GM18498 (cell line): ENCODE measurements around the gene RNF26.

Experiments
- ATAC-seq: cut with Tn5 transposase; IDR thresholded peaks from one replicate; pipeline ENCODE4 v1.9.1; 2021; ENCODE audit warnings: mild to moderate bottlenecking, moderate library complexity; ENCODE audit not compliant: unreplicated experiment

The RNF26 gene

GRCh38 chr11:119315131-119316015 is 19.0 kb upstream of the RNF26 start:
- no peak for ATAC-seq

DNA sequence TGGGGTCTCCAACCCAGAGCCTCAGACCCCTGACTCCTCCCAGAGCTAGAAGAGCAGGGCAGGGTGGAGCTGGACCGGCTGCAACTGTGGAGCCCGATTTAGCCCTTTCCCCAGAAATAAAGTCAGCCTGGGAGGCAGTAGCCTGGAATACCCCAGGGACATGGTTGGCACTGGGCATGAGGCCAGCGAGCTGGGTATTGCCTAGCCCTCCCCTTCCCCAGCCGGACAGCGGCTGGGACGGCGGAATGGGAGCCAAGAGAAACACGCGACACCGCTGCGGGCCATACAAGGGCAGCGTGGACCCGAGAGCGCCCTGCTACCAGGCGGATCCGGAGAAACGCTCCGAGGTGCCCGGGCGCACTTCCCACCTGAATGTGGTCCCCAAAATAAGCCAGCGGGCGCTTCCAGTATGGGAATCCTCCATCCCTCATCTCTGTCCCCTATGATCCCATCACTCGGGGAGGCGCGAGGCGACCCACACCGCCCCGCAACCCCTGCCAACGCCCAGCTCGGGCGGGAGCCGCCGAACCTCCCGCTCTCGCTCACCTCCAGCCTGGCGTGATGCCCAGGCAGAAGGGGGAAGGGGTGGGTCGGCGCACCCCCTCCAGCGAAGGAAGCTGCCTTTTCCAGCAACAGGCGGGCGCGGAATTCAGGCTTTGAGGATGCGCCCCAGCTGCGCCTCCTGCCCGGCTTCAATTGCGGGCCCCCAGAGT is 18.2 kb upstream of the RNF26 start:
- ATAC-seq = no peak

DNA sequence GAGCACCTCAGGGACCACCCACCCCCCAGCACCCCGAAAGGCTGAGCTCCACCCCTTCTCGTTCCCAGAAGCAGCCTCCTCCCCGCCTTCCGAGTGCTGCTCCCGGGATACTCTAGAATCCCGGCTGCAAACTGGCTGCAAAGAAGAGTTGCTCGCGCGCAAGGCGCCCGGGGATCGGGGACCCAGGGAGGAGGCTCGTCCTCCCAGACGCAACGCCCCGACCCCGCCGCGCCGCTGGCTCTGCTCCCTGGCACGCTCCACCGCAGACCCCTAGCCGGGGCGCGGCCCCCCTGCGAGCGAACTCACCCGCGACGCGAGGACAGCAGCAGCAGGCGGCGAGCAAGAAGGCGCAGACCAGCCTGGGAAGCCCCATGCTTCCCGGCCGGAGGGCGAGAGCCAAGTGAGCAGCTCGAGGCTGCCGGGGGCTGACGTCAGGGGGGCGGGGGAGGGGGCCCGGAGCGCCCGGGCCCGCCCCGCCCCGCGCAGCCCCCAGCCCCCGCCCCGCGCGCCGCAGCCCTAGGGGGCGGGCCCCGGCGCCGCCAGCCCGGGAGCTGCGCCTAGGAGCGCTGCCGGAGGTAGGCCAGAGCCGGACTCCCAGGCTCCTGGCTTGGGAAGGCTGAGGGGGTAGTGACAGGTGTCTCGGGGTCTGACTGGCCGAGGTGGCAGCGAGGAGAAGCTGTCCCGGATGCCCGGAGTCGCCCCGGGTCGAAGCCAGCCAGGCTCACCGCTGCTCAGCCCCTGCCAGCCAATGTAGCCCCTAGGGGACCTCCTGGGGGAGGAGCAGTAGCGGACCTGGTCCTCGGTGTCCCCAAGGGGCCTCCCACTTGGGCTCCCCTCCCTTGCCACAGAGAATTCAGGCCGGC is 17.4 kb upstream of the RNF26 start, which contains the start of gene MCAM:
Gene MCAM, minus strand, starts transcription at position 402 of the 863 bp plus-strand sequence. Its CDS starts 29 bp downstream, at position 373.
- ATAC-seq = no peak

GRCh38 chr11:119317592-119318239 is 16.6 kb upstream of the RNF26 start:
- ATAC-seq = no peak

- no peak for ATAC-seq
Measured at GRCh38 chr11:119318240-119319135, 15.8 kb upstream of the RNF26 start.

- ATAC-seq = no peak
Measured at GRCh38 chr11:119319136-119319699, 15.1 kb upstream of the RNF26 start.

DNA sequence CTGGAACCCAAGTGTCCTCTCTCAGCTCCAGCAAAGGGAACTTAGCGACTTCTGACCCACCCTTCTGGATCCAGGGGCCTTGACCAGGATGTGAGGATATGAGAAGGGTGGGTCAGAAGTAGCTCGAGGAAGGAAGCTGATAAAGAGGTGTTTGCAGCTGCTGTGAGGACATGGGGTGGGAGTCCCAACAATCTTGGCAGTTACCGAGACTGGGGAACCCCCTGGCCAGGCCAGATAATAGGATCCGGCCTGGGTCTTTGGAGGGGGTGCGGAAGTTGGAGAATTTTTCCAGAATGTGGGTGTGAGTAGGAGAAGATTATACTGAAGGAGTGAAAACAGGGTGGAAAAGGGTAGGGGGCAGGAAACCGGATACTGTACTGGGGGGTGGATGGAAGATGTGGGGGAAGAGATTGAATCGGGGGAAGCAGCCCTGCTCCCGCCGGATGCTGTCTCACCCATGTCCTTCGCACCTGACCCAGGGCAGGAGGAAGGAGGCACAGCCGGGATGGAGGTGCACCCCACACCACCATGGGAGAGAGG is 14.6 kb upstream of the RNF26 start:
- ATAC-seq = no peak

DNA sequence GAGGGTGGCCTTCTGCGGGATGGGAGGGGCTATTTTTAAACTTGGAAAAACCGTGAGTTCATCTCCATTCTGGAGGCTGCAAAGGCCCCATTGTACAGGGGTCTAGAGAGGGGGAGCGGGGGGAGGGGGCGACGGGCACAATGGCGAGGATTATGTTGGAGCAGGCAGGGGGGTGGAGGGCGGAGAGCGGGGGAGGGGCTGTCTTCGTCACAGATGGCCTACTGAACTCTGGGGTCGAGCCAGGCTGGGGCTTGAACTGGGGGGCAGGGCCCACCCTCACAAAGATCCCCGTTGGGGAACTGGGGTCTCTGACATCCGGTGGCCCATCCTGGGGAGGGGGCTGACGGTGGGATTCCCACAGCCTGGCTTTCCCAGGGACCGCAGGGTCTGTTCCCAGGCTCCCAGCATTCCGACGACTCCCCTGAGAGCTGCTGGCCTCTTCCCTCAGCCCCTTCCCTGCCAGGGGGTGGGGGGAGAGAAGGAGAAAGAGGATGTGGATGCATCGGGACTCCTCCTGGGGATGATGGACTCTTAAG is 14.0 kb upstream of the RNF26 start:
- no peak for ATAC-seq

DNA sequence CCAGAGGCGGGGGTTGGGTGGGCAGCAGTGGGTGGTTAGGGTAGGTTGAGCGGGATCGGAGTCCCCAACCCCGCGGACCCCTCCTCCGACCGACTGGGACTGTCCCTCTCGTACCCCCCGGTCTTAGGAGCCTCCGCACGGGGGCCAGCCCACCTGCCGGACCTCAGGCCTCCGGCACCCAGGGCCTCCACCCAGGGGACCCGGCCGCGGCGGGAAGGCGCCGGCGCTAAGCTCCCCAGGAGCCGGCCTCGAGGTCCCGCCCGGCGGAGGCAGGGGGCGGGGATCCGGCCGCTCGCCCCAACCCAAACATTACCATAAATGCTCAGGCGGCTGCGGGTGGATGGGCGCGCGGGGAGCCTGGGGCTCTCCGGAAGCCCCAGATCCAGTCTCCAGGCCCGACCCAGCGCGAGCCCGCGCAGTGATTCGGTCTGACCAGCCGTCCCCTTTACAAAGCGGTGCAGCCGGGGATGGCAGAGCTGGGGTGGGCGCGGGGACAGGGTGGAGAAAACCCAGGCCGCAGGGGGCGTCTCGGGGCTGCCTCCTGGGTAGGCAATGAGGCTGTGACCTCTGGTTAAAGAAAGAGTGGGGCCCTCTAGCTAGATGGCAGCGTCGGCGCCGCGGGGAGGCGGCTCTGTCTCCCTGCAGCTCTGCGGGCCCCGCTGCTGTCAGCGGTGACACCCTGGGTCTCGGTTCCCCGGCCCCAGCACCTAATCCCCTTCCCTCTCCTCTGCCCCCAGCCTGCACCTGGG is 13.4 kb upstream of the RNF26 start:
- ATAC-seq = peak; percentile 60

GRCh38 chr11:119322360-119322739 is 12.0 kb upstream of the RNF26 start:
- no peak for ATAC-seq

DNA sequence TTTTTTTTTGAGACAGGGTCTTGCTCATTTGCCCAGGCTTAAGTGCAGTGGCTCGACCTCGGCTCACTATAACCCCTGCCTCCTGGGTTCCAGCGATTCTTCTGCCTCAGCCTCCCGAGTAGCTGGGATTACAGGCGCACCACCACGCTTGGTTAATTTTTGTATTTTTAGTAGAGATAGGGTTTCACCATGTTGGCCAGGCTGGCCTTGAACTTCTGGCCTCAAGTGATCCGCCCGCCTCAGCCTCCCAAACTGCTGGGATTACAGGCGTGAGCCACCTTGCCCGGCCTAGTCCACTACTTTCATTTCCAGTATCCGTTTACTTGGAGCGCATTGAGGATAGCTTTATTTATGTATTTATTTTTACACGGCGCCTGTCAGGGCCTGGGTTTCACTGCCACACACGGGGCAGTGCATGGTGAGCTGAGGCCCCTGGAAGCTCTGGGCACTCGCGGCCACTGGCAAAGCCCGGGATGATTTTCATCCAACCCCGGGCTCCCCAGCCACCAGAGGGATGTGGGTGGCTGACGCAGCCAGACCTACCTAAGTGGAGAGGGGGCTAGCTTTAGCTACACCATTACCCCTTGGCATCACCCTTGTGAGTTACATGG is 11.3 kb upstream of the RNF26 start:
- ATAC-seq = no peak

DNA sequence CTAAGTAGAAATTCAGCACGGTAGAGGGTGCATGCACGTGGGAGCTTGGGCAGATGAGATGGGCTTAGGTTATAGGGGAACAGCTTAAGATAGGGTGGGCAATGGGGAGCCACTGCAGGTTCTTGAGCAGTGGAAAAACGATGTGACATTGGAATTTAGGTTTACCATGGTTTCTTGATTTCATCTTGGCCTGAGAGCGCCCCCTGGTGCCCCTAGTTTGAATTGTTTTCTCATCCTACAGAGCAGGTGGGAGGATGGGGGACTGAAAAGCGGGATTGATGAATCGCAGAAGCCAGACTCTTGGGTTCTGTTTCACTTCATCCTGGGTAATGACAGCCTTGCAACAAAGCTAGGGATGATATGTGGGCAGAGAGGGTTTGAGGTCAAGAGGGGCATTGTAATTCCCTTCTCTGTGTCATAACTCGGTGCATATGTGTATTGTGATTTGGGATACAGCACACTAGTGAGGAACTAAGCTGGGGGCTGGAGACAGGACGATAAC is 10.7 kb upstream of the RNF26 start:
- no peak for ATAC-seq

GRCh38 chr11:119324189-119324588 is 10.1 kb upstream of the RNF26 start:
- no peak for ATAC-seq

DNA sequence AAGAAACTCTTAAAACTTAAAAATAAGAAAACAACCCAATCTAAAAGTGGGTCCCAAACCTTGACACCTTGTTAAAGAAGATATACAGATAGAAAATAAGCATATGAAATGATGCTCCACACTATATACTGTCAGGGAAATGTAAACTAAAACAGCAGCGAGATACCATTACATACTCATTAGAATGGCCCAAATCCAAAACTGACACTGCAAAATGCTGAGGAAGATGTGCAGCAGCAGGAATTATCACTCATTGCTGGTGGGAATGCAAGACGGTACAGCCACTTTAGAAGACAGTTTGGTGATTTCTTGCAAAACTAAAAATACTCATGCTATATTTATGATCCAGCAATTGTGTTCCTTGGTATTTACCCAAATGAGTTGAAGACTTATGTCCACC is 5.0 kb upstream of the RNF26 start:
- ATAC-seq = no peak

DNA sequence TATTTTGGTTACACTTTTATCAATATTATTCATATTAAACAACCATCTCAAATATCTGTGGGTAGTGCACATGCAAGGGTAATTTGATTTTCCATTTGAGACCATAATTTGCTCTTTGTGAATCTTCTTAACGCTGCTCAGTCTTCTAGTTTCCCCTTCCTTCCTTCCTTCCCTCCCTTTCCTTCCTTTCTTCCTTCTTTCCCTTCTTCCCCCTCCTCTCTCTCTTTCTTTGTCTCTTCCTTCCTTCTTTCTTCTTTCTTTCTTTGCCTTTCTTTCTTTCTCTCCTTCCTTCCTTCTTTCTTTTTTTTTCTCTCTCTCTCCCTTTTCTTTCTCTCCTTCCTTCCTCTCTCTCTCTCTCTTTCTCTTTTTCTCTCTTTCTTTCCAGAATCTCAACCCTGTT is 4.1 kb upstream of the RNF26 start:
- ATAC-seq = no peak

- ATAC-seq = no peak
Measured at GRCh38 chr11:119332111-119332765, 2.1 kb upstream of the RNF26 start.

GRCh38 chr11:119335091-119335654 is 846 bp downstream of the RNF26 start:
- no peak for ATAC-seq
